Renal cortex interstitium (tissue), 3 donors: ENCODE data around the gene DSC3. TPM values are rescaled to one million over a fixed set of nuclear protein-coding genes. Genes with fewer than 3 reads are reported as not detected.

Experiments used
- polyA plus RNA-seq, 3 donors: library from polyadenylated mRNA; unstranded; fragments of 120-200 nt; gene quantifications; one replicate each; pipeline ENCODE4 v1.2.1, GENCODE V29; 2013; ENCODE audit not compliant: insufficient read length in 3 of 3

Gene DSC3
- polyA plus RNA-seq, 3 donors, result 1.6 to 3.3 (median 2.6) TPM

Other genes starting within 250 kb of the DSC3 start
- gene DSC2, start 59.7 kb upstream of the DSC3 start, polyA plus RNA-seq, result 10 to 100 TPM; 36.4 to 50.6 (median 44.8) TPM
- gene DSC1, start 120.1 kb upstream of the DSC3 start, polyA plus RNA-seq, result 1 to 10 TPM; 1.7 to 2.1 (median 2.0) TPM